ENCODE measurements around the gene PSMC3.
A peak's percentile ranks its signal among the peaks of the same experiment; 100 is the strongest.

PSMC3 gene

DNA sequence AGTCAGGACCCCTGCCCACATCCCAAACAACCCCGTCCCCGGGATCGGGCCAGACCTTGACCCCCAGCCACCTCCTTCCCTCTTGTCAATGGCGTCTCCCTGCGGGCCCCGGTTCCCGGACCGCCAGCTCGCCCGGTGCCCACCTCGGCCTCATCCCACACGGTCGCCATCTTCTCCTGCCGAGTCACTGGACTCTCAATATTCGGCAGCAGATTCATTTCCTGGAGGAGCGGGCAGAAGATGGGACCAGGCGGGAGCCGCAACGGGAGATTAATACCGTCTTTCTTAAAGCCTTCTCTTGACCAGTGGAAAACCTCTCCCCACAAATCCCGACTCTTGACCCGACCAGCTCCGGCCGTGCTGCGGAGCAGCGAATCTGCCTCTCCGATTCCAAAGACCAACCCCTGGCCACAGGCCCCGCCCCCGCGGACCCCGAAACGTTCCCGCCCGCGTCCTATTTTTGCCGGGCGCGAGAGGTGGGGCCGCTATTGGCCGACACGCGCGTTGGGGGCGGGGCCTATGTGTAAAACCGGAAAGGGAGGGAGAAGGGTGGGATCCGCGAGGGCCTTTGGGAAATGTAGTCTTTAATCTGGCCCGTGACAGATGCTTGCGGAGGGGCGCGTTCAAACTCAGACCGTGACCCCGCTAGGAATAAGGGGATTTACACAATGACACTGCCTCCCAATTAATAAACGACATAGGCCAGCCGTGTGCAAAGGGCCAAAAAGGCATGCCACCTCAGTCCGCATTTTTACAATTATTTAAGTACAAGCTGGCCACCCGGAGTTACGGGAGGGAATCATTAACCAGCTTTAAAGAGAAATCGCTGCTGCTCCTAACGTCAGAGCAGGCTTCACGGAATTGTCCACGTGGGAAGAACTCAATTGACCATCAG lies at the start of gene PSMC3:
Gene PSMC3 (minus strand): TSS at position 378 of the 895 bp plus-strand sequence. CDS start 160 bp downstream, at position 218.
- H3K9me3 ChIP-seq (ENCODE audit: control insufficient read depth, insufficient read depth, low read length): no peaks in the 10 kb centered on the region

GRCh38 chr11:47470671-47471070 lies 44.4 kb upstream of the PSMC3 start:
- H3K4me1 ChIP-seq (ENCODE audit: control insufficient read depth, insufficient read depth, low read length): peaks cover 41% of the 10 kb centered on the region
- H3K27me3 ChIP-seq (ENCODE audit: control insufficient read depth, insufficient read depth, low read length): no peaks in the 10 kb centered on the region
- peaks cover 71% of the 10 kb centered on the region for H3K36me3 ChIP-seq (ENCODE audit: control insufficient read depth, insufficient read depth, low read length)
- no peak overlapping the region for H3K4me3 ChIP-seq (ENCODE audit: low read depth, low read length)
- no peak overlapping the region for H3K9ac ChIP-seq (ENCODE audit: low read depth, low read length)
- no peaks in the 10 kb centered on the region for H3K9me3 ChIP-seq (ENCODE audit: control insufficient read depth, insufficient read depth, low read length)
- no peak overlapping the region for H3K27ac ChIP-seq (ENCODE audit: low read depth, low read length)

More for the DNA sequence above, at the start of gene PSMC3:
- peak within 1 kb of the TSS; percentile 96 for H3K9ac ChIP-seq (ENCODE audit: low read depth, low read length)
- H3K27me3 ChIP-seq (ENCODE audit: control insufficient read depth, insufficient read depth, low read length): no peaks in the 10 kb centered on the region
- peak within 1 kb of the TSS; percentile 95 for H3K27ac ChIP-seq (ENCODE audit: low read depth, low read length)
- peak within 1 kb of the TSS; percentile 83 for H3K4me3 ChIP-seq (ENCODE audit: low read depth, low read length)
- H3K36me3 ChIP-seq (ENCODE audit: control insufficient read depth, insufficient read depth, low read length): peaks cover 38% of the 10 kb centered on the region
- H3K4me1 ChIP-seq (ENCODE audit: control insufficient read depth, insufficient read depth, low read length): peaks cover 6% of the 10 kb centered on the region; the same call in 1 of the 2 replicates

DNA sequence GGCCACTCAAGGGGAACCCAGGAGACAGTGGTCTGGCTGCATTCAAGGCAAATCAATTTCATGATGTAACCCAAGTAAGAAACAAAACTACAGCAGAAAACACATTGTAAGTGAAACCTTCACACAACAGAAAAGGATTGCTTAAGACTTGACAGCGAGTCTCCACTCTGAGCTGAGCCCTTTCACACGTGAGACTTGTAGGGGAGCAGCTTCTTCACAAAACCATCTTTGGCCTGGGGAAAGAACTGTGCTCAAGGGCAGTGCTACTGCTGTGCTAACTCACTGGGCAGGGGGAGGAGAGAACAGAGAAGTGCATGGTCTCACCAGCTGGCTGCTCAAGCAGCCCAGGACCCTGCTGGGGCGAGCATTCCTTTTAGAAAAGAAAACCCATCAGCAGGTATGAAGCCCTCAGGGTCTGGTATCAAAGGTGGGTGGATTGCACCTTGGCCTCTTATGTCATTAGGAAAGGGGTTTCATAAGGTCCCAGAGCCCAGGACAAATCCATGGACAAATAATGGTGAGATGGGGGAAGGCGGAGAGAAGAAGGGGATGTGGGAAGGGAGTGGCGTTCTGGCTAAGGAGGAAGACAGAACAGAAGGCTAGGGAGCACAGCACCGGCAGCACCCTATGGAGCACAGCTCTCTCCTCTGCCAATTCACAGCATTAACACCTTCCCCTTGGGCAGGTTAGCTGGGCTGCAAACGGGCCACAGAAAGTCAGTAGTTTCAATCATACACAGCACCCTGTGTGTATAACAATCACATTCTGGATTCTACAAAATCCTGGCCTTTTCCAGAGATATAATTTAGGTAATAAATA lies 43.3 kb upstream of the PSMC3 start:
- peaks cover 43% of the 10 kb centered on the region for H3K4me1 ChIP-seq (ENCODE audit: control insufficient read depth, insufficient read depth, low read length)
- H3K27ac ChIP-seq (ENCODE audit: low read depth, low read length): peak overlapping the region; percentile 54
- H3K4me3 ChIP-seq (ENCODE audit: low read depth, low read length): no peak overlapping the region
- H3K9me3 ChIP-seq (ENCODE audit: control insufficient read depth, insufficient read depth, low read length): no peaks in the 10 kb centered on the region
- H3K9ac ChIP-seq (ENCODE audit: low read depth, low read length): no peak overlapping the region
- H3K27me3 ChIP-seq (ENCODE audit: control insufficient read depth, insufficient read depth, low read length): no peaks in the 10 kb centered on the region
- peaks cover 70% of the 10 kb centered on the region for H3K36me3 ChIP-seq (ENCODE audit: control insufficient read depth, insufficient read depth, low read length)

DNA sequence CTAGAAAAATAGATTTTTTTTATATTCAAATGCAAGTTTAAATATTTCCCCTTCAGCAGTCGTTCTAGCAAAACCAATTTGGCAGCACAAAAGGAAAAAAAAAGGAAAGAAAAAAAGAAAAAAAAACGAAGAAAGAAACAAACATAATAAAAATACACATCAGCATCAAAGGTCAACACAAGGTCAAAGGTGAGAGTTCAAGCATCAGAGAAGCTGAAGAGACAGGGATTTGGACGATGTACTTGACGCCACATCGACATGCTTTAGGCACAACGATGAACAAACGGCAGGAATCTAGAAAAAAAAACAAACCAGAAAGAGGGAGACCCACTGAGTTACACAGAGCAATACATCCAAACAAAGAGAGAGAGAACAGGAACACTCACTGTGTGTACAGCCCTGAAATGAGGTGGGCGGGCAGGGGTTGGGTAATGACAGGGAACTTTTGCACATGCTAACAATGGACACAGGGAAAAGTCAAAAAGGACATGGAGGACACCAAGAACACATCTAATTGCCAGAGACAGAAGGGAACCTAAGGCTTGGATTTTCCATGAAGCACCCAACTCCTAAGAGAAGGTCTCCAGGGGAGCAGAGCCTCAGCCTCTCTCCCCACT lies 42.5 kb upstream of the PSMC3 start:
- Histone ChIP-seq H3K9ac (ENCODE audit: low read depth, low read length) (no peak overlapping the region), H3K9me3 (ENCODE audit: control insufficient read depth, insufficient read depth, low read length) (no peaks in the 10 kb centered on the region), H3K27ac (ENCODE audit: low read depth, low read length) (peak overlapping the region; percentile 54), H3K4me1 (ENCODE audit: control insufficient read depth, insufficient read depth, low read length) (peaks cover 43% of the 10 kb centered on the region), H3K36me3 (ENCODE audit: control insufficient read depth, insufficient read depth, low read length) (peaks cover 67% of the 10 kb centered on the region), H3K27me3 (ENCODE audit: control insufficient read depth, insufficient read depth, low read length) (no peaks in the 10 kb centered on the region), H3K4me3 (ENCODE audit: low read depth, low read length) (no peak overlapping the region)

- Histone ChIP-seq H3K4me3 (ENCODE audit: low read depth, low read length) (no peak overlapping the region), H3K36me3 (ENCODE audit: control insufficient read depth, insufficient read depth, low read length) (peaks cover 54% of the 10 kb centered on the region), H3K27ac (ENCODE audit: low read depth, low read length) (peak overlapping the region; percentile 50), H3K4me1 (ENCODE audit: control insufficient read depth, insufficient read depth, low read length) (peaks cover 43% of the 10 kb centered on the region), H3K27me3 (ENCODE audit: control insufficient read depth, insufficient read depth, low read length) (no peaks in the 10 kb centered on the region), H3K9ac (ENCODE audit: low read depth, low read length) (no peak overlapping the region), H3K9me3 (ENCODE audit: control insufficient read depth, insufficient read depth, low read length) (no peaks in the 10 kb centered on the region)
These were observed 41.1 kb upstream of the PSMC3 start for GRCh38 chr11:47467357-47467756.

GRCh38 chr11:47466701-47467250 lies 40.5 kb upstream of the PSMC3 start:
- peaks cover 48% of the 10 kb centered on the region for H3K36me3 ChIP-seq (ENCODE audit: control insufficient read depth, insufficient read depth, low read length)
- peaks cover 47% of the 10 kb centered on the region for H3K4me1 ChIP-seq (ENCODE audit: control insufficient read depth, insufficient read depth, low read length)
- no peak overlapping the region for H3K9ac ChIP-seq (ENCODE audit: low read depth, low read length)
- H3K4me3 ChIP-seq (ENCODE audit: low read depth, low read length): no peak overlapping the region
- H3K9me3 ChIP-seq (ENCODE audit: control insufficient read depth, insufficient read depth, low read length): no peaks in the 10 kb centered on the region
- peak overlapping the region; percentile 50 for H3K27ac ChIP-seq (ENCODE audit: low read depth, low read length)
- no peaks in the 10 kb centered on the region for H3K27me3 ChIP-seq (ENCODE audit: control insufficient read depth, insufficient read depth, low read length)

GRCh38 chr11:47466201-47466600 lies 40.0 kb upstream of the PSMC3 start:
- Histone ChIP-seq H3K27ac (ENCODE audit: low read depth, low read length) (peak overlapping the region; percentile 39), H3K4me3 (ENCODE audit: low read depth, low read length) (no peak overlapping the region), H3K27me3 (ENCODE audit: control insufficient read depth, insufficient read depth, low read length) (no peaks in the 10 kb centered on the region), H3K36me3 (ENCODE audit: control insufficient read depth, insufficient read depth, low read length) (peaks cover 42% of the 10 kb centered on the region), H3K9ac (ENCODE audit: low read depth, low read length) (no peak overlapping the region), H3K4me1 (ENCODE audit: control insufficient read depth, insufficient read depth, low read length) (peaks cover 47% of the 10 kb centered on the region), H3K9me3 (ENCODE audit: control insufficient read depth, insufficient read depth, low read length) (no peaks in the 10 kb centered on the region)

- Histone ChIP-seq H3K4me3 (ENCODE audit: low read depth, low read length) (no peak overlapping the region), H3K27me3 (ENCODE audit: control insufficient read depth, insufficient read depth, low read length) (no peaks in the 10 kb centered on the region), H3K9ac (ENCODE audit: low read depth, low read length) (no peak overlapping the region), H3K9me3 (ENCODE audit: control insufficient read depth, insufficient read depth, low read length) (no peaks in the 10 kb centered on the region), H3K27ac (ENCODE audit: low read depth, low read length) (peak overlapping the region; percentile 3), H3K36me3 (ENCODE audit: control insufficient read depth, insufficient read depth, low read length) (peaks cover 26% of the 10 kb centered on the region), H3K4me1 (ENCODE audit: control insufficient read depth, insufficient read depth, low read length) (peaks cover 33% of the 10 kb centered on the region)
These were observed 38.2 kb upstream of the PSMC3 start for GRCh38 chr11:47464483-47464882.

DNA sequence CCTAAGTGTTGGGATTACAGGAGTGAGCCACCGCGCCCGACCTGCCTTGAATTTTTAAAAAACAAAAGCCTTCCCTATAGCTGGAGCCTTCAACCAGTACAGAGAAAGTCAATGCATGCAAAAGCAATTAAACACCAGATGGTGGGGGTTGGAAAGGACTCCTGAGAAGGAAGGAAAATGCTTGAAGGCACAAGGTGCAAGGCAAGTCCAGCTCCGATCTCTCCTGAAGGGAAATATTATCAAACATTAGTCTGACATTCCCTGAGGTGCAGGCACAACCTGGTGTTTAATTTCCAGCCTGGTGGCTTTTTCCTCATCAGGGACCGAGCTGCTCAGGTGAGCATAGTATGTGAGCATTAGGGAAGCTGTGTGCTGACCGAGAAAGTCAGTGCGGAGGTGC lies 35.6 kb upstream of the PSMC3 start:
- no peak overlapping the region for H3K4me3 ChIP-seq (ENCODE audit: low read depth, low read length)
- peaks cover 7% of the 10 kb centered on the region; the same call in 1 of the 2 replicates for H3K4me1 ChIP-seq (ENCODE audit: control insufficient read depth, insufficient read depth, low read length)
- peaks cover 16% of the 10 kb centered on the region for H3K36me3 ChIP-seq (ENCODE audit: control insufficient read depth, insufficient read depth, low read length)
- H3K9ac ChIP-seq (ENCODE audit: low read depth, low read length): no peak overlapping the region
- H3K27ac ChIP-seq (ENCODE audit: low read depth, low read length): no peak overlapping the region
- H3K27me3 ChIP-seq (ENCODE audit: control insufficient read depth, insufficient read depth, low read length): no peaks in the 10 kb centered on the region
- no peaks in the 10 kb centered on the region for H3K9me3 ChIP-seq (ENCODE audit: control insufficient read depth, insufficient read depth, low read length)

GRCh38 chr11:47460571-47461235 lies 34.5 kb upstream of the PSMC3 start:
- no peak overlapping the region for H3K4me3 ChIP-seq (ENCODE audit: low read depth, low read length)
- H3K36me3 ChIP-seq (ENCODE audit: control insufficient read depth, insufficient read depth, low read length): peaks cover 16% of the 10 kb centered on the region
- H3K4me1 ChIP-seq (ENCODE audit: control insufficient read depth, insufficient read depth, low read length): peaks cover 7% of the 10 kb centered on the region; the same call in 1 of the 2 replicates
- H3K27ac ChIP-seq (ENCODE audit: low read depth, low read length): no peak overlapping the region
- H3K27me3 ChIP-seq (ENCODE audit: control insufficient read depth, insufficient read depth, low read length): no peaks in the 10 kb centered on the region
- no peaks in the 10 kb centered on the region for H3K9me3 ChIP-seq (ENCODE audit: control insufficient read depth, insufficient read depth, low read length)
- no peak overlapping the region for H3K9ac ChIP-seq (ENCODE audit: low read depth, low read length)

Data from HUES48 (cell line).